Right hindlimb (tissue), 1 donor: ENCODE measurements around the gene IFNGR2.
"Not testable (repeated sequence)": the region's sequence is repeated elsewhere in the genome, so short reads cannot be mapped to it uniquely, and the experiment has no call there.

Experiments
- DNase-seq: peaks from one replicate; pipeline ENCODE4 v3.0.0-alpha.2; 2018

Gene IFNGR2

GRCh38 chr21:33403128-33403785 lies at the start of gene IFNGR2:
Gene IFNGR2, plus strand, starts transcription at chr21:33403413. Its CDS starts 131 bp downstream, at chr21:33403544.
- peak; percentile 74 for DNase-seq

GRCh38 chr21:33355355-33355754 lies 47.9 kb upstream of the IFNGR2 start:
- DNase-seq, result no peak

GRCh38 chr21:33355996-33356395 lies 47.2 kb upstream of the IFNGR2 start:
- no peak for DNase-seq

GRCh38 chr21:33357177-33357576 lies 46.0 kb upstream of the IFNGR2 start:
- no peak for DNase-seq

GRCh38 chr21:33359446-33359845 lies 43.8 kb upstream of the IFNGR2 start:
- no peak for DNase-seq

- DNase-seq, result no peak
Measured at GRCh38 chr21:33360281-33360680, 42.9 kb upstream of the IFNGR2 start.

GRCh38 chr21:33360881-33361602 lies 42.2 kb upstream of the IFNGR2 start:
- DNase-seq, result peak; percentile 70

- no peak for DNase-seq
Measured at GRCh38 chr21:33362044-33362555, 41.1 kb upstream of the IFNGR2 start.

- DNase-seq, result not testable (repeated sequence)
Measured at GRCh38 chr21:33363911-33364609, 39.2 kb upstream of the IFNGR2 start.

- no peak for DNase-seq
Measured at GRCh38 chr21:33364830-33365229, 38.4 kb upstream of the IFNGR2 start.

GRCh38 chr21:33367309-33367973 lies 35.8 kb upstream of the IFNGR2 start:
- no peak for DNase-seq

- DNase-seq, result no peak
Measured at GRCh38 chr21:33368124-33368523, 35.1 kb upstream of the IFNGR2 start.

GRCh38 chr21:33368576-33368975 lies 34.6 kb upstream of the IFNGR2 start:
- no peak for DNase-seq

GRCh38 chr21:33369586-33369985 lies 33.6 kb upstream of the IFNGR2 start:
- DNase-seq, result no peak

GRCh38 chr21:33370305-33370704 lies 32.9 kb upstream of the IFNGR2 start:
- DNase-seq, result no peak

- no peak for DNase-seq
Measured at GRCh38 chr21:33371366-33371765, 31.8 kb upstream of the IFNGR2 start.

GRCh38 chr21:33372582-33372981 lies 30.6 kb upstream of the IFNGR2 start:
- DNase-seq, result no peak

GRCh38 chr21:33373451-33373850 lies 29.8 kb upstream of the IFNGR2 start:
- no peak for DNase-seq

- no peak for DNase-seq
Measured at GRCh38 chr21:33374080-33374449, 29.1 kb upstream of the IFNGR2 start.

- DNase-seq, result peak; percentile 36
Measured at GRCh38 chr21:33374450-33375096, 28.6 kb upstream of the IFNGR2 start.

- no peak for DNase-seq
Measured at GRCh38 chr21:33375101-33375644, 28.0 kb upstream of the IFNGR2 start.

GRCh38 chr21:33377221-33377920 lies 25.8 kb upstream of the IFNGR2 start:
- DNase-seq, result no peak
